Duodenal mucosa (tissue), 2 donors: ENCODE data around the gene PORCN.

Experiments used
- H3K27ac ChIP-seq: one replicate; pipeline ENCODE4 v1.7.0; 2013; ENCODE audit warnings: low read depth, low read length
- H3K27me3 ChIP-seq, 2 donors: one replicate each; pipeline ENCODE4 v1.7.0; 2013; ENCODE audit warnings: low read length in 2 of 2, control low read depth in 1 of 2; ENCODE audit not compliant: insufficient read depth in 2 of 2, control insufficient read depth in 1 of 2
- H3K36me3 ChIP-seq, 2 donors: one replicate each; pipeline ENCODE4 v1.7.0; 2013; ENCODE audit warnings: low read length in 2 of 2, control low read depth in 1 of 2; ENCODE audit not compliant: insufficient read depth in 2 of 2, control insufficient read depth in 1 of 2
- H3K4me1 ChIP-seq, 2 donors: one replicate each; pipeline ENCODE4 v1.7.0; 2013; ENCODE audit warnings: low read length in 2 of 2, control low read depth in 1 of 2; ENCODE audit not compliant: insufficient read depth in 2 of 2, control insufficient read depth in 1 of 2
- H3K4me3 ChIP-seq, 2 donors: one replicate each; pipeline ENCODE4 v1.7.0; 2013; ENCODE audit warnings: low read length in 2 of 2, low read depth in 1 of 2
- H3K9ac ChIP-seq, 2 donors: one replicate each; pipeline ENCODE4 v1.7.0; 2013; ENCODE audit warnings: low read length in 2 of 2, low read depth in 1 of 2
- H3K9me3 ChIP-seq, 2 donors: one replicate each; pipeline ENCODE4 v1.7.0; 2013; ENCODE audit warnings: low read length in 2 of 2, control low read depth in 1 of 2; ENCODE audit not compliant: control insufficient read depth in 1 of 2

Gene PORCN

DNA sequence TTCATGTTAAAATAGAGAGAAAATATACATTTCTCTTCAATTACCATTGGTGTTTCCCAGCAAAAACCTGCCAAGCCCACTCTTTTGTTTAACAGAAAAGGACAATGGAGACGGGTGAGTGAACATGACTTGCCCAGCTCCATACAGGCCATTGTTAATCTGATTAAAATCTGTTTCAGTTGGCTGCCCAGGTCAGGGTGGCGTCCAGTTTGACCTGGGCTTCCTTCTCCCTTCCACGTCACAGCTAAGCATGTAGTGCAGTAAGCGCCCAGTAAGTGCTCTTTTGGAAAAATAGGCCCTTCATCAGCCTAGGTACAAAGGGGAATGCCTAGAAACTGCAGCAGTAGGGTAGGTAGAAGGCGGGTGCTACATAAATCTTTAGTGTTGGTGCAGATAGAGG, 1.5 kb upstream of the PORCN start:
- Histone ChIP-seq H3K27me3 (no peaks in the 10 kb centered on the region), H3K27ac (no peak overlapping the region), H3K4me3 (no peak overlapping the region), H3K9ac (no peak overlapping the region), H3K9me3 (no peaks in the 10 kb centered on the region), H3K4me1 (peaks cover 4 to 11% of the 10 kb centered on the region in 2 donors), H3K36me3 (no peaks in the 10 kb centered on the region)

DNA sequence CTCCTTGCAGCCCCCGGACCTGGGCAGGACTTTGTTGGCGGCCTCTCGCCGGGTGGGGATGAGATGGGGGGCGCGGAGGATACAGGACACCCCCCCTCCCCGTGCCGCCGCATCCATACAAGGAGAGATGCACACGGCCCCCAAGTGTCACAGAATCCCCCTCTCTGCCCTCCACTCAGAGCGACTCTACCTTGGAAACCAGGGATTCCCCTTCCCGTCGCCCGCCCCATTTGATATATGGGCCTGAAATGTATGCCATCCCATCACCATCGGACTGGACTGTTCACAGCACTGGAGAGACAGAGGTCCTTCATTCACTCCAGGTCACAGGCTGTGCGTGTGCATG, 426 bp downstream of the PORCN start:
- Histone ChIP-seq H3K27ac (no peak overlapping the region), H3K9me3 (no peaks in the 10 kb centered on the region), H3K27me3 (no peaks in the 10 kb centered on the region)

DNA sequence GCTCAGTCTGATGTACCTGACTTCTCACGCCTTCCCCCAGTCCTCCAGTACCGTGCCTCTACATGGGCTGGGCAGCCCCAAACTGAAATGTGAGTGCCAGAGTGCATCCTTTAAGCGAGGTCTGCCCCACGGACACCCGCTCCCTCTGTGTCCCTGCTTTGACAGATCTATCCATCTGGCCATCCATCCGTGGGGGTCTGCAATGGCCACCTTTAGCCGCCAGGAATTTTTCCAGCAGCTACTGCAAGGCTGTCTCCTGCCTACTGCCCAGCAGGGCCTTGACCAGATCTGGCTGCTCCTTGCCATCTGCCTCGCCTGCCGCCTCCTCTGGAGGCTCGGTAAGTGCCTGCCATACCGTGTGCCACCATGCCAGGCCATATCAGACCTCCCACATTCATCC, 827 bp downstream of the PORCN start:
- Histone ChIP-seq H3K4me1 (peaks cover 4 to 11% of the 10 kb centered on the region in 2 donors), H3K9ac (peak overlapping the region; percentile 65 to 69), H3K27me3 (no peaks in the 10 kb centered on the region), H3K27ac (no peak overlapping the region), H3K4me3 (peak overlapping the region; percentile 70 to 76), H3K36me3 (no peaks in the 10 kb centered on the region), H3K9me3 (no peaks in the 10 kb centered on the region)

More for the DNA sequence above, 426 bp downstream of the PORCN start:
- H3K4me1 ChIP-seq: peaks cover 4 to 11% of the 10 kb centered on the region in 2 donors
- H3K9ac ChIP-seq: peak overlapping the region; percentile 65 to 69
- no peaks in the 10 kb centered on the region for H3K36me3 ChIP-seq
- H3K4me3 ChIP-seq: peak overlapping the region; percentile 70 to 76

DNA sequence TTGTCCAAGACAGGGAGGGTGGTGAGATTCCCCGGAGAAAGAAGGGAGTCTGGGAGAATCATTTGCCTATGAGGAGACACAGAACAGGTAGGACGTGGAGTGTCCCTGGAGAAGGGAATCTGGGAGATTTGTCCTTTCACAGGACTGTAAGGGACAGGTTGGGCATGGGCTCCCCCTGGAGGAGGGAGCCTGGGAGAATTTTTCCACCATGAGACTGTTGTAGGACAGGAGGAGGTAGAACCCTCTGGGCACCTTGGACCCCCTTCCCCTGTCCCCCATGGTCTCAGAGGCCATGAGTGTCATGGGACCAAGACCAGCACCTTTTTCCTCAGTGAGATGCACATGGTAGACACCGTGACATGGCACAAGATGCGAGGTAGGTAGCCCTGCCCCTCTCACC, 2.8 kb downstream of the PORCN start:
- Histone ChIP-seq H3K4me3 (no peak overlapping the region), H3K27ac (no peak overlapping the region), H3K4me1 (peaks cover 4 to 11% of the 10 kb centered on the region in 2 donors), H3K9ac (no peak overlapping the region), H3K36me3 (no peaks in the 10 kb centered on the region), H3K27me3 (no peaks in the 10 kb centered on the region), H3K9me3 (no peaks in the 10 kb centered on the region)

DNA sequence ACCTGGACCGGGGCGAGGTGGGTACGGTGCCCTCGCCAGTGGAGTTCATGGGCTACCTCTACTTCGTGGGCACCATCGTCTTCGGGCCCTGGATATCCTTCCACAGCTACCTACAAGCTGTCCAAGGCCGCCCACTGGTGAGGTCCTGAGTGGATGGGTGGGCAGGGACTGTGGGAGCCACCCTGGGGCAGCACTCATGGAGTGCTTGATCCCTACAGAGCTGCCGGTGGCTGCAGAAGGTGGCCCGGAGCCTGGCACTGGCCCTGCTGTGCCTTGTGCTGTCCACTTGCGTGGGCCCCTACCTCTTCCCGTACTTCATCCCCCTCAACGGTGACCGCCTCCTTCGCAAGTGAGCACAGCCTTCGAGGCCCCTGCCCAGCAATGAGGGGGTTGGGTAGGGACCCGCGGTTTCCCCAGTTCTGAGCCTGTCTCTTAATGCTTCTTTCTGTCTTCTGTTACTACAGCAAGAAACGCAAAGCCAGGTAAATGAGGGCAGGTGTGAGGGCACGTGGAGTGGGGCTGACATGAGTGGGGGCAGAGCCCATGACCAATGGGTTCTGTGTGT, 3.7 kb downstream of the PORCN start:
- H3K27ac ChIP-seq: no peak overlapping the region
- H3K9me3 ChIP-seq: no peaks in the 10 kb centered on the region
- H3K36me3 ChIP-seq: no peaks in the 10 kb centered on the region
- no peaks in the 10 kb centered on the region for H3K27me3 ChIP-seq
- H3K4me3 ChIP-seq: no peak overlapping the region
- H3K4me1 ChIP-seq: peaks cover 4 to 11% of the 10 kb centered on the region in 2 donors
- H3K9ac ChIP-seq: no peak overlapping the region

DNA sequence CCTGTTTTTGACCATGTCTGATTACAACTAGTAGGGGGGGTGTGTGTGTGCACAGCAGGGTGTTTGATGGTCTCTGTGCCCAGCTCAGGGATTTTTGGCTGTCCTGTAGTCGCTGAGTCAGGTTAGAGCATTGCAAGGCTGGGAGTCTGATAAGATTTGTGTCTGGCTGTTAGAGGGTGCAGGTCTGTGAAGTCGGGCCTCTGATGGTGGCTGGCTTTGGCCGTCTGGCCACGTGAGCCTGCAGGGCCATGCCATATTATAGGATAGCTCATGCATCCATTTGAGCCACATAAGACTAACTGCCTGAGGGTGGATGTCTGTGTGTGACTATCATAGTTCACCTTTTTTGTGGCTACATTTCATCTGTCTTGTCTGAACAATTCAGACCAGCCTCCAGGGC, 4.9 kb downstream of the PORCN start:
- H3K9me3 ChIP-seq: no peaks in the 10 kb centered on the region
- H3K4me3 ChIP-seq: no peak overlapping the region
- H3K36me3 ChIP-seq: no peaks in the 10 kb centered on the region
- H3K27me3 ChIP-seq: no peaks in the 10 kb centered on the region
- no peak overlapping the region for H3K27ac ChIP-seq
- peaks cover 4 to 11% of the 10 kb centered on the region in 2 donors for H3K4me1 ChIP-seq
- no peak overlapping the region for H3K9ac ChIP-seq

DNA sequence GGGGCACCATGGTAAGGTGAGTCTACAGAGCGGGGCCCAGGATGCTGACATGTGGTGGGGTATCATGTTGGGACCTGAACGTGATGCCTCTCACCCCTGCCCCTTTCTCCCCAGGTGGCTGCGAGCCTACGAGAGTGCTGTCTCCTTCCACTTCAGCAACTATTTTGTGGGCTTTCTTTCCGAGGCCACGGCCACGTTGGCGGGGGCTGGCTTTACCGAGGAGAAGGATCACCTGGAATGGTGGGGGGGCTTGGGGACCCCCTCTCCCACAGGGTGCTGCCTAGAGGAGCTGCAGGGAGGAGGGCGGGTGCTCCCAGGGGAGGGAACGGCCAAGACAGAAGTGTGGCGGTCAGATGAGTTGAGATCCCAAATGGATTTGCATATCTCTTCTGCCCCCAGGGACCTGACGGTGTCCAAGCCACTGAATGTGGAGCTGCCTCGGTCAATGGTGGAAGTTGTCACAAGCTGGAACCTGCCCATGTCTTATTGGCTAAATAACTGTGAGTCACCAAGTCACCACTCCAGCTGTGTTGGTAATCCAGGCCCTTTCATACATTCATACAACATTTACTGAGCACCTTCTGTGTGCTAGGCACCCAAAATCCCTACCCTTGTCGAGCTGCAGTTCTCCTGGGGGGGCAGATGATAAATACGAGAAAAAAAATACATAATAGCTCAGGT, 5.5 kb downstream of the PORCN start:
- H3K27ac ChIP-seq: no peak overlapping the region
- H3K27me3 ChIP-seq: no peaks in the 10 kb centered on the region
- H3K4me3 ChIP-seq: no peak overlapping the region
- no peaks in the 10 kb centered on the region for H3K36me3 ChIP-seq
- peaks cover 3 to 8% of the 10 kb centered on the region in 2 donors for H3K4me1 ChIP-seq
- no peak overlapping the region for H3K9ac ChIP-seq
- no peaks in the 10 kb centered on the region for H3K9me3 ChIP-seq

DNA sequence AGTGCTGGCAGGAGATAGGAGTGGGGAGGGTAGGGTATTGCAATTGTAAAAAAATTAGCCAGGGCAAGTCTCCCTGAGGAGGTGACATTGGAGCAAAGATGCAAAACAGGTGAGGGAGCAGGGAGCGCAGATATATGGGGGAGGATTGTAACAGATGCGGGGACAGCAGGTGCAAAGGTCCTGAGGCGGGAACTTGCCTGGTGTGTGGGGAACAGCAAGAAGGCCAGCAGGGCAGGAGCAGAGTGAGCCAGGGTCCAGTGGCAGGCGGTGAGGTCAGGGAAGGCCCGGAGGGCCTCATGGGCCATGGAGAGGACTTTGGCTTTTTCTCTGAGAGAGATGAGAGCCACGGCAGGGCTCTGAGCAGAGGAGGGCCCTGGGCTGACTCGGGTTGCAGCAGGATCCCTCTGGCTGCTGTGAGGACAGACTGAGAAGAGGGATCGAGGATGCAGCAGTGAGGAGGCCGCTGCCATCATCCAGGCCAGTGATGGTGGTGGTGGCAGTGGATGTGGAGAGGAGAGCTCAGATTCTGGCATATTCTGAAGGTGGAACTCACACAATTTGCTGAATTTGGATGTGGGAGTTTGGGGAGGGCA, 6.2 kb downstream of the PORCN start:
- Histone ChIP-seq H3K27ac (no peak overlapping the region), H3K4me1 (peaks cover 0 to under 1% of the 10 kb centered on the region in 2 donors), H3K9me3 (no peaks in the 10 kb centered on the region), H3K36me3 (no peaks in the 10 kb centered on the region), H3K4me3 (no peak overlapping the region), H3K27me3 (no peaks in the 10 kb centered on the region), H3K9ac (no peak overlapping the region)

DNA sequence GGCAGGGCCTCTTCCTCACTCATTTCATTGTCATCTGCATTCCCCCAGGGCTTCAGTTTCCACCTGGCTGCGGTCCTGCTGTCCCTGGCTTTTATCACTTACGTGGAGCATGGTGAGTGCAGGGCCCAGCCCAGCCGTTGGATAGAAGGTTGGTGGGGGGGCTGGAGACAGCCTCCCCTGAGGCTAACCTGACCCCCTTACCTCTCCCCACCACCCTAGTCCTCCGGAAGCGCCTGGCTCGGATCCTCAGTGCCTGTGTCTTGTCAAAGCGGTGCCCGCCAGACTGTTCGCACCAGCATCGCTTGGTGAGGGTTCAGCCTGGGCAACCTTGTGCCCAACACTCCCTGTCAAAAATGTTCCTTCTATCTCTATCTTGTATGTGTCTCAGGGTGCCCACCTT, 7.0 kb downstream of the PORCN start:
- Histone ChIP-seq H3K4me1 (no peaks in the 10 kb centered on the region), H3K9ac (no peak overlapping the region), H3K36me3 (no peaks in the 10 kb centered on the region), H3K4me3 (no peak overlapping the region), H3K9me3 (no peaks in the 10 kb centered on the region), H3K27me3 (no peaks in the 10 kb centered on the region), H3K27ac (no peak overlapping the region)

DNA sequence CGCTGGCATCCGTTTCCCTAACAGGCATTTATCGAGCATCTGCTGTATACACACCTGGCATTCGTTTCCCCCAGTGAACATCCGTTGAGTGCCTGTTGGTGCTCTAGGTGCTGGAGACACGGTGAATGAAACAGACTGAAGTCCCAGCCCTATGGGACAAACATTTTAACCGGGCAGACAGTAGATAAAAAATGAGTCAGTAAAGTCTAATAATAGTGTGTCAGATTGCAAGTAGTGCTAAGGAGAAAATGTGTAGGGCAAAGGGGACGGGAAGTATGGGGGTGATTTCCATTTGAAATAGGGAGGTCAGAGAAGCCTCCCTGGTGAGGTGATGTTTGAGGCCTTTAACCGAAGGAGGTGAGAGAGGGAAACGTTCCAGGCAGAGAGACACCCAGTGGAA, 7.5 kb downstream of the PORCN start:
- no peak overlapping the region for H3K4me3 ChIP-seq
- peaks cover 0 to 3% of the 10 kb centered on the region in 2 donors for H3K4me1 ChIP-seq
- H3K9me3 ChIP-seq: no peaks in the 10 kb centered on the region
- no peaks in the 10 kb centered on the region for H3K36me3 ChIP-seq
- H3K9ac ChIP-seq: no peak overlapping the region
- no peaks in the 10 kb centered on the region for H3K27me3 ChIP-seq
- no peak overlapping the region for H3K27ac ChIP-seq
